Measurements from ENCODE around the gene NFKBIB.
A peak's percentile ranks its signal among the peaks of the same experiment; 100 is the strongest.
"Not testable (repeated sequence)": the region's sequence is repeated elsewhere in the genome, so short reads cannot be mapped to it uniquely, and the experiment has no call there.

Gene NFKBIB

DNA sequence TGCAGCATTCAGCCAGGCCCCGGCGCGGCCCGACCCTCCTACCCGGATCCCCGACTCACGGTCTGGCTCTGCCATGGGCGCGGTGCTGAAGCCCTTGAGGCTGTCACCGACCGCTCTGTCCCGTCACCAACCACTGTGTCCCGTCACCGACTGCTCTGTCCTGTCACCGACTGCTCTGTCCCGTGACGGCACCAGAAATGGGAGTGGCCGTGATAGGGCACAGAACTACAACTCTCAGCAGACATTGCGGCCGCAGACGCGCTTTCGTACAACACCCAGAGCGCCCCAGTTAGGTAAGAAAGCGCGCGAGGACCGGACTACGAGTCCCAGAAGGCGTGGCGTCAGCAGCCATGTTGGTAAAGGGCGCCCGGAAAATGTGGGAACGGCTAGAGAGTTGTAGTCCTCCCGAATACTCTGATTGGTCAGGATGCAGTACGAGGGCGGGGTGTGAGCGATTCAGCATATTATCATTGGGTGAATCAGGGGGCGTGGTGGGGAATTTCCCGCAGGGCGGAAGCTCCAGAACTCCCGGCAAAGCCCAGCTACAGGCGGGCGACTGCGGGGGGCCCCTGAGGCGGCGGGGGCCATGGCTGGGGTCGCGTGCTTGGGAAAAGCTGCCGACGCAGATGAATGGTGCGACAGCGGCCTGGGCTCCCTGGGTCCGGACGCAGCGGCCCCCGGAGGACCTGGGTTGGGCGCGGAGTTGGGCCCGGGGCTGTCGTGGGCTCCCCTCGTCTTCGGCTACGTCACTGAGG, at the start of gene NFKBIB, which contains the start of gene SIRT2:
Gene NFKBIB, plus strand, starts transcription at position 523 of the 755 bp plus-strand sequence. Its CDS starts 64 bp downstream, at position 587.
Gene SIRT2, minus strand, starts transcription at position 172 of the 755 bp plus-strand sequence. Its CDS starts 97 bp downstream, at position 75.
- H3K9ac ChIP-seq (ENCODE audit: insufficient read length, low read depth) = peak within 1 kb of the TSS; percentile 70
- no peaks in the 10 kb centered on the region for H3K9me3 ChIP-seq (ENCODE audit: insufficient read depth, low read length)
- DNase-seq (ENCODE audit: low read depth, low spot score) = peak; percentile 97
- peaks cover 5% of the 10 kb centered on the region for H3K27me3 ChIP-seq (ENCODE audit: insufficient read depth, insufficient read length)
- TF ChIP-seq YY1 (IDR thresholded peaks at IDR 0.05; ENCODE audit: insufficient read depth, insufficient read length) (peak; percentile 95), SUZ12 (IDR thresholded peaks at IDR 0.05; ENCODE audit: extremely low read depth, insufficient read depth, insufficient read length) (no peak)
- peaks cover 9% of the 10 kb centered on the region for H3K4me1 ChIP-seq (ENCODE audit: insufficient read depth, insufficient read length)
- peak within 1 kb of the TSS; percentile 64 for H3K4me3 ChIP-seq (ENCODE audit: insufficient read length, low read depth)
- peaks cover 7% of the 10 kb centered on the region for H3K36me3 ChIP-seq (ENCODE audit: insufficient read depth, insufficient read length, low read length)

- DNase-seq (ENCODE audit: low read depth, low spot score) = no peak
- H3K4me3 ChIP-seq (ENCODE audit: insufficient read length, low read depth) = peak overlapping the region; percentile 71
- H3K36me3 ChIP-seq (ENCODE audit: insufficient read depth, insufficient read length, low read length) = peaks cover 33% of the 10 kb centered on the region
- no peaks in the 10 kb centered on the region for H3K9me3 ChIP-seq (ENCODE audit: insufficient read depth, low read length)
- H3K4me1 ChIP-seq (ENCODE audit: insufficient read depth, insufficient read length) = peaks cover 6% of the 10 kb centered on the region
- peak overlapping the region; percentile 88 for H3K9ac ChIP-seq (ENCODE audit: insufficient read length, low read depth)
- no peaks in the 10 kb centered on the region for H3K27me3 ChIP-seq (ENCODE audit: insufficient read depth, insufficient read length)
- TF ChIP-seq ZNF274 (IDR thresholded peaks at IDR 0.05; ENCODE audit: low read depth, low read length) (no peak), SUZ12 (IDR thresholded peaks at IDR 0.05; ENCODE audit: extremely low read depth, insufficient read depth, insufficient read length) (no peak)
Measured at GRCh38 chr19:38850436-38850975, 49.3 kb upstream of the NFKBIB start.

DNA sequence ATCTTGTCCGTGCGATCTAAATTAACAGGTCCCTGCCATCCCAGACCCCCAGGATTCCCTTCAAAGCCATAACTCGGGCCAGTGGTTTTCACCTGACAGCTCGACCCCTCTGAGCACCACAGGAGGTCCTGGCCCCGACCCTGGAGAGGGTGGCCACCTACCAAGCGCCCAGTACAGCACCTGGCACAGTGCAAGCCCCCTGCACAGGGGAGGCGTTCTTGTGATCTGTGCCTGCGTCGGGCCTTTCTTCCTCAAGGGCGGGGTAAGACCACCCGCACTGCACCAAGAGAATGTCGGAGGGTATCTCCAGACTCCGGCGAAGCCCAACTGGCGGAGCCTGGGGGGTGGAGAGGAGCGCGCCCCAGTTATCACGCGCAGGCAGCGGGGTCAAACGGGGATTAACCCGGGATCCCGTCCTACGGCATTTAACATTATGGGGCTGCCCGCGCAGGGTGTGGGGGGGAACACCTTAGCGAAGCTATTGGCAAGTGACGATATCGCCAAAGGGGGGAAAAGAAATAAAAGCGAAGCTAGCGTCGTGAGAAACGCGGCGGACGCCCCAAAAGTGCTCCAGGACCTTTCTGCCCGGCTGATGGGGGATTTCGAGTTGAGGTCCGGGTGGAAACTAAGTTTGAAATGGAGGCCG, 48.7 kb upstream of the NFKBIB start:
- Histone ChIP-seq H3K4me3 (ENCODE audit: insufficient read length, low read depth) (peak overlapping the region; percentile 71), H3K27me3 (ENCODE audit: insufficient read depth, insufficient read length) (no peaks in the 10 kb centered on the region), H3K9ac (ENCODE audit: insufficient read length, low read depth) (peak overlapping the region; percentile 88), H3K9me3 (ENCODE audit: insufficient read depth, low read length) (peaks cover under 1% of the 10 kb centered on the region; the same call in 1 of the 2 replicates), H3K4me1 (ENCODE audit: insufficient read depth, insufficient read length) (peaks cover 6% of the 10 kb centered on the region), H3K36me3 (ENCODE audit: insufficient read depth, insufficient read length, low read length) (peaks cover 27% of the 10 kb centered on the region)
- TF ChIP-seq YY1 (IDR thresholded peaks at IDR 0.05; ENCODE audit: insufficient read depth, insufficient read length) (no peak), SUZ12 (IDR thresholded peaks at IDR 0.05; ENCODE audit: extremely low read depth, insufficient read depth, insufficient read length) (no peak), ZNF274 (IDR thresholded peaks at IDR 0.05; ENCODE audit: low read depth, low read length) (no peak)
- no peak for DNase-seq (ENCODE audit: low read depth, low spot score)

- Histone ChIP-seq H3K4me1 (ENCODE audit: insufficient read depth, insufficient read length) (peaks cover 6% of the 10 kb centered on the region), H3K4me3 (ENCODE audit: insufficient read length, low read depth) (peak overlapping the region; percentile 71), H3K9me3 (ENCODE audit: insufficient read depth, low read length) (peaks cover 6% of the 10 kb centered on the region; the same call in 1 of the 2 replicates), H3K9ac (ENCODE audit: insufficient read length, low read depth) (peak overlapping the region; percentile 88), H3K27me3 (ENCODE audit: insufficient read depth, insufficient read length) (no peaks in the 10 kb centered on the region), H3K36me3 (ENCODE audit: insufficient read depth, insufficient read length, low read length) (peaks cover 21% of the 10 kb centered on the region)
- no peak for TF ChIP-seq SUZ12 (IDR thresholded peaks at IDR 0.05; ENCODE audit: extremely low read depth, insufficient read depth, insufficient read length)
- TF ChIP-seq ZNF274 (IDR thresholded peaks at IDR 0.05; ENCODE audit: low read depth, low read length) = no peak
- TF ChIP-seq YY1 (IDR thresholded peaks at IDR 0.05; ENCODE audit: insufficient read depth, insufficient read length) = no peak
- peak; percentile 79 for DNase-seq (ENCODE audit: low read depth, low spot score)
Measured at GRCh38 chr19:38851622-38852230, 48.0 kb upstream of the NFKBIB start.

DNA sequence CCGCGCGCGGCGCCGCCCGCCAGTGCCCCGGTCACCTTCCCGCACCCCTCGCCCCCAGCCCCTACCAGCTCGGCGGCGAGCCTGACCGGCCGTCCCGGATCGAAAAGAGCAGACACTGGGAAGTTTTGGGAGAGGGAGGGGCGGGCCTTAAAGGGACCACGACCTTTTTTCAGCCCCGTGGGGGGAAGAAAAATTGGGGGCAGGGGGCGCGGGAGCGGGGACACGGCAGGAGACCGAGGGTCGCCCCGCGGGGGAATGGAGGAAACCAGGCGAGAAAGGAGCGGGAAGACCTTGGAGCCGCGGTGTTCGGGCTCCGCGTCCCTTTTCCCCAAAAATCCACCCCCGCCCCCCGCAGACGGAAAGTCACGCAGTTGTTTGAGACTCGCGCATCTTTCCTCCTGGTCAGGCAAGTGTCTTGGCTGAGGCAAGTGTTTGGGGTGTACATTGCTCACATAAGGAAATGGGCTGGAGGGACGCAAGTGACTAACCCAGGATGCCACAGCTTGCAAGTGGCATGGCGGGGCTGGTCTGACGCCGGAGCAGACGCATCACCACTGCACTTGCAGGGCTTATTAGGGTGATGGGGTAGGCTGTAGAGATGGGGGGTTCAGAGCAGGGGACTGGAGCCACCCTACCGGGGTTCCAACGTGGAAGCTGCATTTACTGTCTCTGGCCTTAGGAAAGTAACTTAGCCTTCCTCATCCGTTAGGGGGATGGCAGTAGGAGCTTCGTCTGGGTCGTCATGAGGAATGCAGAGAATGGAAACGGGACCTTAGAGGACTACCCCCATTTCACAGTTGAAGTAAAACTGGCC, 47.3 kb upstream of the NFKBIB start:
- TF ChIP-seq YY1 (IDR thresholded peaks at IDR 0.05; ENCODE audit: insufficient read depth, insufficient read length) = no peak
- no peak for TF ChIP-seq ZNF274 (IDR thresholded peaks at IDR 0.05; ENCODE audit: low read depth, low read length)
- TF ChIP-seq SUZ12 (IDR thresholded peaks at IDR 0.05; ENCODE audit: extremely low read depth, insufficient read depth, insufficient read length) = no peak
- no peak for DNase-seq (ENCODE audit: low read depth, low spot score)
- Histone ChIP-seq H3K4me1 (ENCODE audit: insufficient read depth, insufficient read length) (peaks cover 6% of the 10 kb centered on the region), H3K27me3 (ENCODE audit: insufficient read depth, insufficient read length) (no peaks in the 10 kb centered on the region), H3K4me3 (ENCODE audit: insufficient read length, low read depth) (peak overlapping the region; percentile 67), H3K9me3 (ENCODE audit: insufficient read depth, low read length) (peaks cover 9% of the 10 kb centered on the region; the same call in 1 of the 2 replicates), H3K9ac (ENCODE audit: insufficient read length, low read depth) (peak overlapping the region; percentile 90), H3K36me3 (ENCODE audit: insufficient read depth, insufficient read length, low read length) (peaks cover 13% of the 10 kb centered on the region)

DNA sequence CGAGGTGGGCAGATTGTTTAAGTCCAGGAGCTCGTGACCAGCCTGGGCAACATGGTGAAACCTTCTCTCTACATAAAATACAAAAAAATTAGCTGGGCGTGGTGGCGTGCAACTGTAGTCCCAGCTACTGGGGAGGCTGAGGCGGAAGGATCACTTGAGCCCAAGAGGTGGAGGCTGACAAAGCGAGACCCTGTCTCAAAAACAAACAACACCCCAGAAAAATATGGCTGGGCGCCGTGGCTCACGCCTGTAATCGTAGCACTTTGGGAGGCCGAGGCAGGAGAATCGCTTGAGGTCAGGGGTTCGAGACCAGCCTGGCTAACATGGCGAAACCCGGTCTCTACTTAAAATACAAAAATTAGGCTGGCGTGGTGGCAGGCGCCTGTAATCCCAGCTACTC, 46.6 kb upstream of the NFKBIB start:
- peaks cover 8% of the 10 kb centered on the region for H3K36me3 ChIP-seq (ENCODE audit: insufficient read depth, insufficient read length, low read length)
- H3K4me3 ChIP-seq (ENCODE audit: insufficient read length, low read depth) = no peak overlapping the region
- peak overlapping the region; percentile 90 for H3K9ac ChIP-seq (ENCODE audit: insufficient read length, low read depth)
- no peak for DNase-seq (ENCODE audit: low read depth, low spot score)
- H3K9me3 ChIP-seq (ENCODE audit: insufficient read depth, low read length) = peaks cover 9% of the 10 kb centered on the region; the same call in 1 of the 2 replicates
- H3K27me3 ChIP-seq (ENCODE audit: insufficient read depth, insufficient read length) = no peaks in the 10 kb centered on the region
- peaks cover 3% of the 10 kb centered on the region for H3K4me1 ChIP-seq (ENCODE audit: insufficient read depth, insufficient read length)
- TF ChIP-seq ZNF274 (IDR thresholded peaks at IDR 0.05; ENCODE audit: low read depth, low read length) (no peak), YY1 (IDR thresholded peaks at IDR 0.05; ENCODE audit: insufficient read depth, insufficient read length) (no peak), SUZ12 (IDR thresholded peaks at IDR 0.05; ENCODE audit: extremely low read depth, insufficient read depth, insufficient read length) (no peak)

- not testable (repeated sequence) for H3K27me3 ChIP-seq (ENCODE audit: insufficient read depth, insufficient read length); H3K4me1 ChIP-seq (ENCODE audit: insufficient read depth, insufficient read length); H3K9me3 ChIP-seq (ENCODE audit: insufficient read depth, low read length); H3K36me3 ChIP-seq (ENCODE audit: insufficient read depth, insufficient read length, low read length); H3K9ac ChIP-seq (ENCODE audit: insufficient read length, low read depth); H3K4me3 ChIP-seq (ENCODE audit: insufficient read length, low read depth); DNase-seq (ENCODE audit: low read depth, low spot score)
Measured at GRCh38 chr19:38854961-38855360, 44.8 kb upstream of the NFKBIB start.

GRCh38 chr19:38855751-38856150, 44.0 kb upstream of the NFKBIB start:
- H3K4me3 ChIP-seq (ENCODE audit: insufficient read length, low read depth); H3K9ac ChIP-seq (ENCODE audit: insufficient read length, low read depth); H3K9me3 ChIP-seq (ENCODE audit: insufficient read depth, low read length); H3K27me3 ChIP-seq (ENCODE audit: insufficient read depth, insufficient read length); H3K36me3 ChIP-seq (ENCODE audit: insufficient read depth, insufficient read length, low read length); DNase-seq (ENCODE audit: low read depth, low spot score); H3K4me1 ChIP-seq (ENCODE audit: insufficient read depth, insufficient read length): not testable (repeated sequence)
